Measurements from ENCODE around the gene C1QTNF6.
"Not testable (repeated sequence)": the region's sequence is repeated elsewhere in the genome, so short reads cannot be mapped to it uniquely, and the experiment has no call there.

The C1QTNF6 gene

GRCh38 chr22:37187891-37188761, at the start of gene C1QTNF6:
TSS of gene C1QTNF6 (minus strand) at chr22:37188247. CDS start at chr22:37188213, 34 bp downstream.
- DNase-seq, result no peak

- DNase-seq, result no peak
Observed at GRCh38 chr22:37235897-37236607, 48.0 kb upstream of the C1QTNF6 start.

GRCh38 chr22:37234736-37235711, 47.0 kb upstream of the C1QTNF6 start:
- DNase-seq, result no peak

- DNase-seq, result no peak
Observed at GRCh38 chr22:37233751-37234631, 45.9 kb upstream of the C1QTNF6 start.

- DNase-seq, result not testable (repeated sequence)
Observed at GRCh38 chr22:37233371-37233750, 45.3 kb upstream of the C1QTNF6 start.

GRCh38 chr22:37232140-37232998, 44.3 kb upstream of the C1QTNF6 start:
- no peak for DNase-seq

GRCh38 chr22:37231406-37232139, 43.5 kb upstream of the C1QTNF6 start:
- peak; percentile 46 for DNase-seq

- DNase-seq, result peak; percentile 54
Observed at GRCh38 chr22:37230673-37231405, 42.8 kb upstream of the C1QTNF6 start.

- DNase-seq, result peak; percentile 88
Observed at GRCh38 chr22:37229805-37230672, 42.0 kb upstream of the C1QTNF6 start.

GRCh38 chr22:37229012-37229804, 41.2 kb upstream of the C1QTNF6 start:
- no peak for DNase-seq

- DNase-seq, result peak; percentile 50
Observed at GRCh38 chr22:37228106-37229011, 40.3 kb upstream of the C1QTNF6 start.

- DNase-seq, result no peak
Observed at GRCh38 chr22:37226514-37226913, 38.5 kb upstream of the C1QTNF6 start.

- no peak for DNase-seq
Observed at GRCh38 chr22:37226087-37226486, 38.0 kb upstream of the C1QTNF6 start.

GRCh38 chr22:37225481-37225880, 37.4 kb upstream of the C1QTNF6 start:
- DNase-seq, result no peak

- DNase-seq, result no peak
Observed at GRCh38 chr22:37224757-37225420, 36.8 kb upstream of the C1QTNF6 start.

All from activated CD4-positive, alpha-beta T cell treated with anti-CD3 and anti-CD28 coated beads, Interleukin-2, amount 50 U/mL, for 1 hour (primary cell).